H1 (cell line): Measurements from ENCODE around the gene ARCN1. TPM values are rescaled to one million over a fixed set of nuclear protein-coding genes. Genes with fewer than 3 reads are reported as not detected.

ENCODE experiments used
- CTCF ChIA-PET: fragments of 300-600 bp; sonication (Branson Sonifier 250); formaldehyde crosslinking; loops from one replicate; lab custom pipeline; 2021; ENCODE audit not compliant: partially characterized antibody; lab: Charles Lee
- POLR2A ChIA-PET: fragments of 300-600 bp; sonication (Branson Sonifier 250); formaldehyde crosslinking; loops from one replicate; lab custom pipeline; 2021; ENCODE audit warnings: inconsistent platforms; ENCODE audit not compliant: partially characterized antibody; lab: Charles Lee
- DNase-seq, 2 experiments: peaks; one replicate each; pipeline versions ENCODE4 v3.0.0 to v3.0.0-alpha.2; 2010 to 2022; ENCODE audit warnings: low spot score in 2 of 2, low read depth in 1 of 2, mixed read lengths in 1 of 2
- FAIRE-seq: peaks from 2 replicates; lab custom pipeline; 2011; peaks lifted over from hg19 to GRCh38; lab: Jason Lieb, UNC
- H2AFZ ChIP-seq: 2 replicates; pipeline ENCODE4 v1.8.1; 2012; ENCODE audit warnings: low read length, inconsistent platforms
- H2AK5ac ChIP-seq: 2 replicates; pipeline ENCODE4 v1.6.1; 2013; ENCODE audit warnings: low read depth, low read length
- H2BK120ac ChIP-seq: replicated peaks from 2 replicates; pipeline ENCODE3; 2013; ENCODE audit warnings: low read depth, low read length, inconsistent platforms
- H2BK12ac ChIP-seq: 2 replicates; pipeline ENCODE4 v1.6.1; 2013; ENCODE audit warnings: low read depth, low read length
- H2BK15ac ChIP-seq: 2 replicates; pipeline ENCODE4 v1.6.1; 2013; ENCODE audit warnings: low read length
- H2BK20ac ChIP-seq: 2 replicates; pipeline ENCODE4 v1.6.1; 2013; ENCODE audit warnings: low read length
- H2BK5ac ChIP-seq: 2 replicates; pipeline ENCODE4 v1.6.1; 2013; ENCODE audit warnings: low read depth, low read length
- H3K14ac ChIP-seq: 2 replicates; pipeline ENCODE4 v1.6.1; 2013; ENCODE audit warnings: inconsistent platforms; ENCODE audit not compliant: insufficient read length
- H3K18ac ChIP-seq: 2 replicates; pipeline ENCODE4 v1.6.1; 2013; ENCODE audit warnings: low read length; ENCODE audit errors: extremely low read depth
- H3K23ac ChIP-seq: 2 replicates; pipeline ENCODE4 v1.6.1; 2013; ENCODE audit warnings: inconsistent platforms; ENCODE audit not compliant: insufficient read length
- H3K23me2 ChIP-seq: 2 replicates; pipeline ENCODE4 v1.6.1; 2013; ENCODE audit warnings: low read depth, low read length
- H3K27ac ChIP-seq: 2 replicates; pipeline ENCODE4 v1.6.1; 2011; ENCODE audit warnings: low read depth, low read length, inconsistent platforms
- H3K27me3 ChIP-seq, 4 experiments: replicated peaks in 1 of 4; 1 replicate in 1 of 4; 2 replicates in 3 of 4; pipeline versions ENCODE4 v1.6.1 to v1.8.1; 2011 to 2013; ENCODE audit warnings: low read length in 3 of 4, mild to moderate bottlenecking in 3 of 4, inconsistent platforms in 2 of 4, mixed read lengths in 2 of 4, moderate library complexity in 1 of 4; ENCODE audit not compliant: control insufficient read depth in 3 of 4, insufficient read depth in 3 of 4; ENCODE audit errors: extremely low read depth in 1 of 4
- H3K36me3 ChIP-seq, 4 experiments: 2 replicates each; pipeline versions ENCODE4 v1.6.1 to v1.8.1; 2011 to 2013; ENCODE audit warnings: mild to moderate bottlenecking in 4 of 4, low read length in 3 of 4, moderate library complexity in 2 of 4, control low read depth in 1 of 4, inconsistent platforms in 1 of 4; ENCODE audit not compliant: insufficient read depth in 4 of 4, control insufficient read depth in 2 of 4
- H3K4ac ChIP-seq: replicated peaks from 2 replicates; pipeline ENCODE3; 2013; ENCODE audit warnings: low read length, low read depth, mixed read lengths, inconsistent platforms; ENCODE audit not compliant: insufficient read length
- H3K4me1 ChIP-seq, 4 experiments: replicated peaks in 1 of 4; 1 replicate in 1 of 4; 2 replicates in 3 of 4; pipeline versions ENCODE4 v1.6.1 to v1.8.1; 2011 to 2013; ENCODE audit warnings: low read length in 3 of 4, inconsistent platforms in 2 of 4, mixed read lengths in 1 of 4; ENCODE audit not compliant: insufficient read depth in 4 of 4, control insufficient read depth in 3 of 4
- H3K4me2 ChIP-seq, 2 experiments: 2 replicates each; pipeline versions ENCODE4 v1.6.1 to v1.8.1; 2011 to 2013; ENCODE audit warnings: low read depth in 2 of 2, low read length in 2 of 2, control low read depth in 1 of 2, inconsistent platforms in 1 of 2, mild to moderate bottlenecking in 1 of 2; ENCODE audit not compliant: insufficient read depth in 1 of 2
- H3K4me3 ChIP-seq, 4 experiments: fragments of 200-600, 300-600 bp in 1 of 4; sonication (generic), shearing (Covaris generic), sonication (Bioruptor Twin) in 1 of 4; 2 replicates each; pipeline versions ENCODE4 v1.5.1 to v1.8.1; 2011 to 2016; ENCODE audit warnings: low read length in 4 of 4, low read depth in 3 of 4, control low read depth in 2 of 4, inconsistent platforms in 2 of 4, mild to moderate bottlenecking in 2 of 4, mixed read lengths in 1 of 4, moderate library complexity in 1 of 4; ENCODE audit not compliant: insufficient read depth in 2 of 4; ENCODE audit errors: extremely low read depth in 1 of 4
- H3K56ac ChIP-seq: replicated peaks from 2 replicates; pipeline ENCODE3; 2013; ENCODE audit warnings: low read depth, mild to moderate bottlenecking, mixed read lengths, low read length, inconsistent platforms; ENCODE audit not compliant: insufficient read length
- H3K79me1 ChIP-seq: 2 replicates; pipeline ENCODE4 v1.6.1; 2013; ENCODE audit warnings: low read depth, low read length, control low read depth
- H3K79me2 ChIP-seq, 2 experiments: 2 replicates each; pipeline versions ENCODE4 v1.6.1 to v1.8.1; 2012 to 2013; ENCODE audit warnings: low read length in 2 of 2, mild to moderate bottlenecking in 2 of 2, inconsistent platforms in 1 of 2; ENCODE audit not compliant: insufficient read depth in 2 of 2, control insufficient read depth in 1 of 2
- H3K9ac ChIP-seq, 4 experiments: replicated peaks in 1 of 4; 1 replicate in 1 of 4; 2 replicates in 3 of 4; pipeline versions ENCODE4 v1.6.1 to v1.8.1; 2011 to 2013; ENCODE audit warnings: low read depth in 3 of 4, low read length in 3 of 4, control low read depth in 2 of 4, mild to moderate bottlenecking in 2 of 4, moderate library complexity in 2 of 4, inconsistent platforms in 1 of 4; ENCODE audit errors: extremely low read depth in 1 of 4
- H3K9me3 ChIP-seq, 2 experiments: 2 replicates each; pipeline versions ENCODE4 v1.6.1 to v1.8.1; 2012 to 2013; ENCODE audit warnings: mild to moderate bottlenecking in 2 of 2, moderate library complexity in 2 of 2, control low read depth in 1 of 2, inconsistent platforms in 1 of 2, low read depth in 1 of 2, low read length in 1 of 2, mixed read lengths in 1 of 2; ENCODE audit not compliant: insufficient read depth in 2 of 2
- H4K20me1 ChIP-seq, 2 experiments: replicated peaks in 1 of 2; 2 replicates each; pipeline versions ENCODE3 to v1.8.1; 2011 to 2013; ENCODE audit warnings: inconsistent platforms in 2 of 2, low read length in 2 of 2, mild to moderate bottlenecking in 1 of 2; ENCODE audit not compliant: insufficient read depth in 2 of 2, control insufficient read depth in 1 of 2
- H4K5ac ChIP-seq: 2 replicates; pipeline ENCODE4 v1.6.1; 2013; ENCODE audit warnings: low read length, low read depth, mixed read lengths, inconsistent platforms; ENCODE audit not compliant: insufficient read length
- H4K8ac ChIP-seq: 2 replicates; pipeline ENCODE4 v1.8.0; 2013; ENCODE audit warnings: mild to moderate bottlenecking, moderate library complexity, low read length, inconsistent platforms; ENCODE audit not compliant: insufficient read depth; ENCODE audit errors: extremely low read depth
- H4K91ac ChIP-seq: replicated peaks from 2 replicates; pipeline ENCODE3; 2013; ENCODE audit warnings: low read length, mixed read lengths, inconsistent platforms; ENCODE audit not compliant: insufficient read length
- CTBP2 ChIP-seq: IDR thresholded peaks from 2 replicates; pipeline ENCODE4 v1.7.0; 2011; ENCODE audit warnings: borderline replicate concordance, mild to moderate bottlenecking, moderate library complexity, mixed read lengths, low read length; ENCODE audit not compliant: insufficient read depth, insufficient read length
- FOSL1 ChIP-seq: IDR thresholded peaks from 2 replicates; pipeline ENCODE4 v1.6.1; 2011; ENCODE audit warnings: mild to moderate bottlenecking, low read depth, low read length, moderate library complexity; ENCODE audit not compliant: insufficient read depth
- JUND ChIP-seq: IDR thresholded peaks from 2 replicates; pipeline ENCODE4 v1.6.1; 2011; ENCODE audit warnings: mild to moderate bottlenecking, improper control_type of control experiment, low read length
- NRF1 ChIP-seq: IDR thresholded peaks from 2 replicates; pipeline ENCODE4 v1.6.1; 2011; ENCODE audit warnings: mild to moderate bottlenecking, low read depth, low read length, improper control_type of control experiment
- POLR2A ChIP-seq, 2 experiments: IDR thresholded peaks; 1 replicate in 1 of 2; 2 replicates in 1 of 2; pipeline ENCODE4 v1.6.1; 2011; ENCODE audit warnings: low read depth in 2 of 2, low read length in 2 of 2, mild to moderate bottlenecking in 2 of 2; ENCODE audit errors: control extremely low read depth in 1 of 2
- SIN3A ChIP-seq, 2 experiments: IDR thresholded peaks in 1 of 2; conservative IDR thresholded peaks in 1 of 2; 2 replicates each; pipeline ENCODE4 v1.6.1; 2011 to 2012; ENCODE audit warnings: low read length in 2 of 2, improper control_type of control experiment in 1 of 2, low read depth in 1 of 2, mild to moderate bottlenecking in 1 of 2
- SIX5 ChIP-seq: IDR thresholded peaks from 2 replicates; pipeline ENCODE4 v1.6.1; 2011; ENCODE audit warnings: mild to moderate bottlenecking, low read depth, low read length
- SP1 ChIP-seq: IDR thresholded peaks from 2 replicates; pipeline ENCODE4 v1.6.1; 2011; ENCODE audit warnings: low read depth, low read length
- TBP ChIP-seq: IDR thresholded peaks from 2 replicates; pipeline ENCODE4 v1.6.1; 2011; ENCODE audit warnings: low read depth, low read length, improper control_type of control experiment
- WGBS, 2 experiments: shearing (Covaris generic) in 1 of 2; methylation state at CpG; one replicate each; pipeline versions ENCODE4 v1.1.6 to v1.1.7; 2013 to 2015; ENCODE audit warnings: low lambda C conversion rate in 2 of 2, mixed read lengths in 2 of 2, inconsistent platforms in 1 of 2, low coverage in 1 of 2, missing lambda C conversion rate in 1 of 2; ENCODE audit not compliant: insufficient replicate concordance in 2 of 2, insufficient coverage in 1 of 2, insufficient read length in 1 of 2; ENCODE audit errors: extremely low coverage in 1 of 2, missing lambda C conversion rate in 1 of 2; 5-methylcytosine and 5-hydroxymethylcytosine counted together
- polyA plus RNA-seq, 7 experiments: library from polyadenylated mRNA; depleted of rRNA in 3 of 7; stranded (reverse) in 5 of 7; unstranded in 2 of 7; fragments of >200 nt in 5 of 7; fragments of 200-250 nt in 2 of 7; gene quantifications; 1 replicate in 5 of 7; 2 replicates in 1 of 7; 4 replicates in 1 of 7; pipeline versions ENCODE4 v1.2.1 to v1.2.3, GENCODE V29; 2011 to 2013; ENCODE audit warnings: missing spikeins in 2 of 7, mixed read lengths in 2 of 7
- total RNA-seq: library from RNA; stranded (reverse); fragmentation: NEBNext Ultra II Directional; extraction: Animal tissue kit (Norgen Biotek cat#: 25700); gene quantifications from 2 replicates; pipeline ENCODE4 v1.2.1, GENCODE V29; 2021

Gene ARCN1
- total and polyA plus RNA-seq, 2 of the 8 experiments (the other 6 are each of a cell fraction or from before 2014, with no cell fraction given) = 132 to 146 TPM

GRCh38 chr11:118560806-118561205, 11.4 kb upstream of the ARCN1 start:
- H2BK12ac ChIP-seq = no peak overlapping the region
- H3K27ac ChIP-seq = no peak overlapping the region
- no peaks in the 10 kb centered on the region for H3K79me1 ChIP-seq
- no peak overlapping the region for H2AFZ ChIP-seq
- no peak overlapping the region for H3K56ac ChIP-seq
- no peaks in the 10 kb centered on the region for H3K27me3 ChIP-seq
- H3K4me3 ChIP-seq = no peak overlapping the region
- H3K23me2 ChIP-seq = peaks cover 4% of the 10 kb centered on the region; the same call in 1 of the 2 replicates
- 92% methylated on average over 4 of the region's 4 CpGs; no CpG with 5 or more reads in 1 of the 2 experiments for WGBS, 2 experiments
- H2BK120ac ChIP-seq = no peak overlapping the region
- no peak overlapping the region for H2BK15ac ChIP-seq
- DNase-seq (no peak), FAIRE-seq (no peak)
- H4K5ac ChIP-seq = no peak overlapping the region
- H3K79me2 ChIP-seq = no peaks in the 10 kb centered on the region
- no peak overlapping the region for H2AK5ac ChIP-seq
- ChIA-PET POLR2A (no interaction called here), CTCF (no interaction called here)
- no peak overlapping the region for H3K9ac ChIP-seq
- H3K14ac ChIP-seq = no peak overlapping the region
- H3K18ac ChIP-seq = no peak overlapping the region
- H2BK20ac ChIP-seq = no peak overlapping the region
- no peak overlapping the region for H3K4me2 ChIP-seq
- H3K4ac ChIP-seq = no peak overlapping the region
- H4K8ac ChIP-seq = no peak overlapping the region
- H2BK5ac ChIP-seq = no peak overlapping the region
- H3K9me3 ChIP-seq = no peaks in the 10 kb centered on the region
- peaks cover 0 to 2% (median 0%) of the 10 kb centered on the region in 4 experiments; a peak in 1 of 7 replicates for H3K4me1 ChIP-seq
- no peak overlapping the region for H4K91ac ChIP-seq
- H3K36me3 ChIP-seq = peaks cover 0 to 7% (median 0%) of the 10 kb centered on the region in 4 experiments; a peak in 1 of 8 replicates
- H3K23ac ChIP-seq = no peak overlapping the region
- no peaks in the 10 kb centered on the region for H4K20me1 ChIP-seq
- no peak for TF ChIP-seq SIX5
- no peak for TF ChIP-seq SIN3A (conservative IDR thresholded peaks at IDR 0.05 in 1 of 2, IDR thresholded peaks at IDR 0.05 in 1 of 2; ENCODE audit: low read depth in 1 of 2, low read length in 2 of 2)
- no peak for TF ChIP-seq TBP
- TF ChIP-seq NRF1 = no peak
- no peak for TF ChIP-seq FOSL1
- TF ChIP-seq SP1 = no peak
- no peak for TF ChIP-seq JUND
- TF ChIP-seq CTBP2 = no peak
- no peak for TF ChIP-seq POLR2A (IDR thresholded peaks at IDR 0.05; ENCODE audit: control extremely low read depth in 1 of 2, low read depth in 2 of 2, low read length in 2 of 2)
